OCI-LY3 (cell line): ENCODE results near the gene MTMR10.

Source experiments
- CTCF ChIP-seq: fragments of 200-600, 300-600 bp; sonication (generic); IDR thresholded peaks from 2 replicates; pipeline ENCODE4 v1.5.1; 2014; ENCODE audit warnings: antibody characterized with exemption, low read length, low read depth
- EZH2phosphoT487 ChIP-seq: fragments of 200-600 bp; shearing (Covaris generic); IDR thresholded peaks from 2 replicates; pipeline ENCODE4 v1.6.1; 2018; ENCODE audit warnings: antibody characterized with exemption, mixed run types, low read depth

- TF ChIP-seq CTCF (no peak), EZH2phosphoT487 (no peak)
Observed at GRCh38 chr15:30939161-30939560, 52.3 kb downstream of the MTMR10 start.
